Type B pancreatic cell (in vitro differentiated cells): ENCODE measurements around the gene PRSS3. TPM values are rescaled to one million over a fixed set of nuclear protein-coding genes. Genes with fewer than 3 reads are reported as not detected.
"Not testable (repeated sequence)": the region's sequence is repeated elsewhere in the genome, so short reads cannot be mapped to it uniquely, and the experiment has no call there.

Experiments used
- DNase-seq: peaks from one replicate; pipeline ENCODE4 v3.0.0; 2021; ENCODE audit warnings: mixed read lengths; ENCODE audit not compliant: unreplicated experiment; ENCODE audit errors: extremely low spot score
- H3K27ac Mint-ChIP-seq: 2 replicates; pipeline ENCODE4 v1.8.0; 2021; ENCODE audit warnings: mild to moderate bottlenecking, mixed read lengths
- H3K27me3 Mint-ChIP-seq: 2 replicates; pipeline ENCODE4 v1.8.0; 2021; ENCODE audit warnings: mixed read lengths
- H3K36me3 Mint-ChIP-seq: 2 replicates; pipeline ENCODE4 v1.8.0; 2021; ENCODE audit warnings: mixed read lengths
- H3K4me1 Mint-ChIP-seq: one replicate; pipeline ENCODE4 v1.8.0; 2021; ENCODE audit warnings: mixed read lengths; ENCODE audit not compliant: unreplicated experiment
- H3K4me3 Mint-ChIP-seq: 2 replicates; pipeline ENCODE4 v1.8.0; 2021; ENCODE audit warnings: mild to moderate bottlenecking, mixed read lengths
- H3K9me3 Mint-ChIP-seq: 2 replicates; pipeline ENCODE4 v1.8.0; 2021; ENCODE audit warnings: mixed read lengths
- CTCF ChIP-seq: fragments of 200-600 bp; sonication (generic); conservative IDR thresholded peaks from 2 replicates; pipeline ENCODE4 v1.5.0; 2021; ENCODE audit warnings: antibody characterized with exemption, mild to moderate bottlenecking
- total RNA-seq: library from RNA; stranded (reverse); gene quantifications from 2 replicates; pipeline ENCODE4 v1.2.1, GENCODE V29; 2021; ENCODE audit warnings: low replicate concordance

Gene PRSS3
- total RNA-seq, 1 donor from 2014 or later: not detected

- H3K27me3 Mint-ChIP-seq, H3K4me3 Mint-ChIP-seq, DNase-seq, H3K27ac Mint-ChIP-seq, H3K36me3 Mint-ChIP-seq, H3K9me3 Mint-ChIP-seq: not testable (repeated sequence)
- H3K4me1 Mint-ChIP-seq: peaks cover 17% of the 10 kb centered on the region
Observed at GRCh38 chr9:33808979-33809322, 13.6 kb downstream of the PRSS3 start.

DNA sequence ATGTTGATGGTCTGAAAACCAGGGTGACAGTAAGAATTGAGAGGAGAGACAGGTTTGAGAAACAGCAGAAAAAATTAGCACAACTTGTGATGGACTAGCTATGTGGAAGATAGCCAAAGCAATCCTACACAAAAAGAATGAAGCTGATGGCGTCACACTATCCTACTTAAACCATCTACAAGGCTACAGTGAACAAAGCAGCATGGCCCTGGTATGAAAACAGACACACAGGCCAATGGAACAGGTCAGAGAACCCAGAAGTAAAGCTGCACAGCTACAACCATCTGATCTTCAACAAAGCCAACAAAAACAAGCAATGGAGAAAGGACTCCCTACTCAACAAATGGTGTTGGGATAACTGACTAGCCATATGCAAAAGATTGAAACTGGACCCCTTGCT lies 14.1 kb downstream of the PRSS3 start:
- DNase-seq: no peak
- no peaks in the 10 kb centered on the region for H3K36me3 Mint-ChIP-seq
- H3K27me3 Mint-ChIP-seq: no peaks in the 10 kb centered on the region
- no peak overlapping the region for H3K27ac Mint-ChIP-seq
- no peak overlapping the region for H3K4me3 Mint-ChIP-seq
- TF ChIP-seq CTCF: no peak
- no peaks in the 10 kb centered on the region for H3K9me3 Mint-ChIP-seq
- peaks cover 17% of the 10 kb centered on the region for H3K4me1 Mint-ChIP-seq

GRCh38 chr9:33813712-33814641 lies 18.6 kb downstream of the PRSS3 start:
- Mint-ChIP-seq H3K27ac (peak overlapping the region; percentile 96), H3K9me3 (no peaks in the 10 kb centered on the region), H3K4me3 (peak overlapping the region; percentile 45), H3K27me3 (no peaks in the 10 kb centered on the region), H3K36me3 (no peaks in the 10 kb centered on the region), H3K4me1 (peaks cover 12% of the 10 kb centered on the region)
- TF ChIP-seq CTCF: peak; percentile 90
- DNase-seq: no peak

GRCh38 chr9:33815781-33816180 lies 20.4 kb downstream of the PRSS3 start:
- H3K4me3 Mint-ChIP-seq: peak overlapping the region; percentile 89
- peak overlapping the region; percentile 96 for H3K27ac Mint-ChIP-seq
- DNase-seq: no peak
- no peaks in the 10 kb centered on the region for H3K27me3 Mint-ChIP-seq
- H3K9me3 Mint-ChIP-seq: no peaks in the 10 kb centered on the region
- peaks cover 17% of the 10 kb centered on the region for H3K4me1 Mint-ChIP-seq
- peaks cover 2% of the 10 kb centered on the region for H3K36me3 Mint-ChIP-seq
- no peak for TF ChIP-seq CTCF

- no peaks in the 10 kb centered on the region for H3K9me3 Mint-ChIP-seq
- peak within 1 kb of the TSS; percentile 96 for H3K27ac Mint-ChIP-seq
- peaks cover 3% of the 10 kb centered on the region for H3K36me3 Mint-ChIP-seq
- peak; percentile 87 for DNase-seq
- no peaks in the 10 kb centered on the region for H3K27me3 Mint-ChIP-seq
- H3K4me3 Mint-ChIP-seq: peak within 1 kb of the TSS; percentile 96
- no peak for TF ChIP-seq CTCF
- H3K4me1 Mint-ChIP-seq: peaks cover 23% of the 10 kb centered on the region
Observed at GRCh38 chr9:33816327-33817252, 21.2 kb downstream of the PRSS3 start, which contains the start of gene UBE2R2. TSS of gene UBE2R2 (plus strand) at chr9:33817160. CDS start at chr9:33817758, 598 bp downstream.
